Measurements from ENCODE around the gene C19orf38.
"Not testable (repeated sequence)": the region's sequence is repeated elsewhere in the genome, so short reads cannot be mapped to it uniquely, and the experiment has no call there.

C19orf38 gene

GRCh38 chr19:10866495-10866894, 18.3 kb downstream of the C19orf38 start:
- no peak overlapping the region for H3K4me3 ChIP-seq (ENCODE audit: insufficient read depth in 1 of 2, low read depth in 1 of 2, low read length in 2 of 2)
- WGBS: 93% methylated on average over 10 of the region's 10 CpGs
- no peaks in the 10 kb centered on the region for H3K9me3 ChIP-seq (ENCODE audit: control insufficient read depth, low read length)
- H4K8ac ChIP-seq (ENCODE audit: low read length): no peak overlapping the region
- peaks cover 12% of the 10 kb centered on the region for H3K4me1 ChIP-seq (ENCODE audit: control insufficient read depth, insufficient read depth, low read depth, low read length)
- H3K79me1 ChIP-seq (replicated peaks; ENCODE audit: low read length, poor library complexity, severe bottlenecking): no peaks in the 10 kb centered on the region
- no peak overlapping the region for H2BK120ac ChIP-seq (ENCODE audit: low read depth, low read length)
- no peak overlapping the region for H2BK15ac ChIP-seq (ENCODE audit: low read depth, poor library complexity, severe bottlenecking)
- no peak overlapping the region for H3K23ac ChIP-seq (ENCODE audit: low read length in 2 of 2)
- H3K9ac ChIP-seq (ENCODE audit: low read length): no peak overlapping the region
- H3K18ac ChIP-seq (ENCODE audit: low read depth in 1 of 2, low read length in 2 of 2): no peak overlapping the region
- no peak overlapping the region for H3K27ac ChIP-seq (ENCODE audit: low read length, poor library complexity, severe bottlenecking)
- no peak overlapping the region for H3K4me2 ChIP-seq (ENCODE audit: low read length, poor library complexity, severe bottlenecking)
- no peak overlapping the region for H3K4ac ChIP-seq (ENCODE audit: low read depth in 1 of 2, low read length in 2 of 2)
- H3K27me3 ChIP-seq (ENCODE audit: control insufficient read depth in 1 of 2, insufficient read depth in 1 of 2, low read length in 2 of 2): no peaks in the 10 kb centered on the region
- H2BK12ac ChIP-seq (ENCODE audit: low read length in 2 of 2): no peak overlapping the region
- H2BK5ac ChIP-seq (ENCODE audit: low read depth, low read length, poor library complexity, severe bottlenecking): no peak overlapping the region
- no peak overlapping the region for H3K14ac ChIP-seq (ENCODE audit: low read length in 2 of 2)
- no peak overlapping the region for H2AK5ac ChIP-seq (ENCODE audit: low read length, severe bottlenecking)
- no peak overlapping the region for H2AFZ ChIP-seq (ENCODE audit: low read depth, low read length)
- no peak overlapping the region for H4K91ac ChIP-seq (ENCODE audit: low read length)
- no peak for DNase-seq
- no peaks in the 10 kb centered on the region for H3K36me3 ChIP-seq (ENCODE audit: control insufficient read depth in 1 of 2, insufficient read depth in 2 of 2, low read depth in 1 of 2, low read length in 2 of 2)

GRCh38 chr19:10868872-10869547, 20.8 kb downstream of the C19orf38 start:
- H3K36me3 ChIP-seq (ENCODE audit: control insufficient read depth in 1 of 2, insufficient read depth in 2 of 2, low read depth in 1 of 2, low read length in 2 of 2): no peaks in the 10 kb centered on the region
- H2BK12ac ChIP-seq (ENCODE audit: low read length in 2 of 2): no peak overlapping the region
- H3K27me3 ChIP-seq (ENCODE audit: control insufficient read depth in 1 of 2, insufficient read depth in 1 of 2, low read length in 2 of 2): no peaks in the 10 kb centered on the region
- H3K4me2 ChIP-seq (ENCODE audit: low read length, poor library complexity, severe bottlenecking): no peak overlapping the region
- no peak overlapping the region for H3K4ac ChIP-seq (ENCODE audit: low read depth in 1 of 2, low read length in 2 of 2)
- no peak overlapping the region for H3K4me3 ChIP-seq (ENCODE audit: insufficient read depth in 1 of 2, low read depth in 1 of 2, low read length in 2 of 2)
- H3K14ac ChIP-seq (ENCODE audit: low read length in 2 of 2): no peak overlapping the region
- H3K27ac ChIP-seq (ENCODE audit: low read length, poor library complexity, severe bottlenecking): no peak overlapping the region
- WGBS: 92% methylated on average over 10 of the region's 10 CpGs
- H3K18ac ChIP-seq (ENCODE audit: low read depth in 1 of 2, low read length in 2 of 2): no peak overlapping the region
- no peak overlapping the region for H2AK5ac ChIP-seq (ENCODE audit: low read length, severe bottlenecking)
- no peak for DNase-seq
- no peak overlapping the region for H3K9ac ChIP-seq (ENCODE audit: low read length)
- no peak overlapping the region for H3K23ac ChIP-seq (ENCODE audit: low read length in 2 of 2)
- H2BK5ac ChIP-seq (ENCODE audit: low read depth, low read length, poor library complexity, severe bottlenecking): no peak overlapping the region
- no peak overlapping the region for H2BK120ac ChIP-seq (ENCODE audit: low read depth, low read length)
- no peaks in the 10 kb centered on the region for H3K9me3 ChIP-seq (ENCODE audit: control insufficient read depth, low read length)
- no peak overlapping the region for H2AFZ ChIP-seq (ENCODE audit: low read depth, low read length)
- H4K91ac ChIP-seq (ENCODE audit: low read length): no peak overlapping the region
- no peak overlapping the region for H4K8ac ChIP-seq (ENCODE audit: low read length)
- H2BK15ac ChIP-seq (ENCODE audit: low read depth, poor library complexity, severe bottlenecking): no peak overlapping the region
- peaks cover 4% of the 10 kb centered on the region for H3K79me1 ChIP-seq (replicated peaks; ENCODE audit: low read length, poor library complexity, severe bottlenecking)
- peaks cover 9% of the 10 kb centered on the region for H3K4me1 ChIP-seq (ENCODE audit: control insufficient read depth, insufficient read depth, low read depth, low read length)

- H3K4me2 ChIP-seq (ENCODE audit: low read length, poor library complexity, severe bottlenecking); H3K9ac ChIP-seq (ENCODE audit: low read length); H3K79me1 ChIP-seq (replicated peaks; ENCODE audit: low read length, poor library complexity, severe bottlenecking); DNase-seq; H3K27ac ChIP-seq (ENCODE audit: low read length, poor library complexity, severe bottlenecking); H2BK15ac ChIP-seq (ENCODE audit: low read depth, poor library complexity, severe bottlenecking); H3K27me3 ChIP-seq (ENCODE audit: control insufficient read depth in 1 of 2, insufficient read depth in 1 of 2, low read length in 2 of 2); H2AK5ac ChIP-seq (ENCODE audit: low read length, severe bottlenecking); H4K8ac ChIP-seq (ENCODE audit: low read length); H2AFZ ChIP-seq (ENCODE audit: low read depth, low read length); H2BK5ac ChIP-seq (ENCODE audit: low read depth, low read length, poor library complexity, severe bottlenecking); H3K36me3 ChIP-seq (ENCODE audit: control insufficient read depth in 1 of 2, insufficient read depth in 2 of 2, low read depth in 1 of 2, low read length in 2 of 2); H3K14ac ChIP-seq (ENCODE audit: low read length in 2 of 2); H2BK120ac ChIP-seq (ENCODE audit: low read depth, low read length); H3K23ac ChIP-seq (ENCODE audit: low read length in 2 of 2); H3K4me3 ChIP-seq (ENCODE audit: insufficient read depth in 1 of 2, low read depth in 1 of 2, low read length in 2 of 2); H3K4me1 ChIP-seq (ENCODE audit: control insufficient read depth, insufficient read depth, low read depth, low read length); H3K9me3 ChIP-seq (ENCODE audit: control insufficient read depth, low read length); H3K4ac ChIP-seq (ENCODE audit: low read depth in 1 of 2, low read length in 2 of 2): not testable (repeated sequence)
- WGBS: 95% methylated on average over 11 of the region's 11 CpGs
- H3K18ac ChIP-seq (ENCODE audit: low read depth in 1 of 2, low read length in 2 of 2): peak overlapping the region in 1 of 2 experiments; percentile 12
- peak overlapping the region in 1 of 2 experiments; percentile 0 for H2BK12ac ChIP-seq (ENCODE audit: low read length in 2 of 2)
- H4K91ac ChIP-seq (ENCODE audit: low read length): peak overlapping the region; percentile 59
Measured at GRCh38 chr19:10869872-10870311, 21.7 kb downstream of the C19orf38 start.

GRCh38 chr19:10870501-10870954, 22.3 kb downstream of the C19orf38 start:
- WGBS: 6% methylated on average over 14 of the region's 22 CpGs
- no peak overlapping the region for H3K23ac ChIP-seq (ENCODE audit: low read length in 2 of 2)
- H3K79me1 ChIP-seq (replicated peaks; ENCODE audit: low read length, poor library complexity, severe bottlenecking): peaks cover 6% of the 10 kb centered on the region
- peaks cover 7% of the 10 kb centered on the region for H3K4me1 ChIP-seq (ENCODE audit: control insufficient read depth, insufficient read depth, low read depth, low read length)
- H3K36me3 ChIP-seq (ENCODE audit: control insufficient read depth in 1 of 2, insufficient read depth in 2 of 2, low read depth in 1 of 2, low read length in 2 of 2): no peaks in the 10 kb centered on the region
- H3K4me3 ChIP-seq (ENCODE audit: insufficient read depth in 1 of 2, low read depth in 1 of 2, low read length in 2 of 2): peak overlapping the region; percentile 40 to 75
- peak overlapping the region in 1 of 2 experiments; percentile 94 for H3K4ac ChIP-seq (ENCODE audit: low read depth in 1 of 2, low read length in 2 of 2)
- peak overlapping the region in 1 of 2 experiments; percentile 89 for H3K14ac ChIP-seq (ENCODE audit: low read length in 2 of 2)
- peak overlapping the region in 1 of 2 experiments; percentile 83 for H2BK12ac ChIP-seq (ENCODE audit: low read length in 2 of 2)
- H3K27me3 ChIP-seq (ENCODE audit: control insufficient read depth in 1 of 2, insufficient read depth in 1 of 2, low read length in 2 of 2): no peaks in the 10 kb centered on the region
- H2BK5ac ChIP-seq (ENCODE audit: low read depth, low read length, poor library complexity, severe bottlenecking): peak overlapping the region; percentile 3
- DNase-seq: no peak
- H3K4me2 ChIP-seq (ENCODE audit: low read length, poor library complexity, severe bottlenecking): peak overlapping the region; percentile 95
- peak overlapping the region; percentile 99 for H4K8ac ChIP-seq (ENCODE audit: low read length)
- peak overlapping the region; percentile 81 for H3K9ac ChIP-seq (ENCODE audit: low read length)
- peak overlapping the region; percentile 71 to 96 for H3K18ac ChIP-seq (ENCODE audit: low read depth in 1 of 2, low read length in 2 of 2)
- peak overlapping the region; percentile 90 for H4K91ac ChIP-seq (ENCODE audit: low read length)
- H2AK5ac ChIP-seq (ENCODE audit: low read length, severe bottlenecking): no peak overlapping the region
- H2BK15ac ChIP-seq (ENCODE audit: low read depth, poor library complexity, severe bottlenecking): peak overlapping the region; percentile 87
- H3K27ac ChIP-seq (ENCODE audit: low read length, poor library complexity, severe bottlenecking): peak overlapping the region; percentile 77
- peak overlapping the region; percentile 89 for H2AFZ ChIP-seq (ENCODE audit: low read depth, low read length)
- H3K9me3 ChIP-seq (ENCODE audit: control insufficient read depth, low read length): no peaks in the 10 kb centered on the region
- peak overlapping the region; percentile 86 for H2BK120ac ChIP-seq (ENCODE audit: low read depth, low read length)

Measured in mesenchymal stem cell (in vitro differentiated cells and primary cell).